PC-9 (cell line): ENCODE data around the gene TRIM31.

ENCODE experiments used
- EZH2 ChIP-seq: fragments of 200-600 bp; sonication (generic); IDR thresholded peaks from 2 replicates; pipeline ENCODE4 v1.8.0; 2017; ENCODE audit warnings: antibody characterized with exemption, low read depth
- TF ChIP-seq, protein P1 (sequence below): fragments of 200-600 bp; sonication (generic); conservative IDR thresholded peaks from 2 replicates; pipeline ENCODE4 v1.6.1; 2017; ENCODE audit warnings: mixed run types, antibody characterized with exemption, mild to moderate bottlenecking, moderate library complexity

DNA sequence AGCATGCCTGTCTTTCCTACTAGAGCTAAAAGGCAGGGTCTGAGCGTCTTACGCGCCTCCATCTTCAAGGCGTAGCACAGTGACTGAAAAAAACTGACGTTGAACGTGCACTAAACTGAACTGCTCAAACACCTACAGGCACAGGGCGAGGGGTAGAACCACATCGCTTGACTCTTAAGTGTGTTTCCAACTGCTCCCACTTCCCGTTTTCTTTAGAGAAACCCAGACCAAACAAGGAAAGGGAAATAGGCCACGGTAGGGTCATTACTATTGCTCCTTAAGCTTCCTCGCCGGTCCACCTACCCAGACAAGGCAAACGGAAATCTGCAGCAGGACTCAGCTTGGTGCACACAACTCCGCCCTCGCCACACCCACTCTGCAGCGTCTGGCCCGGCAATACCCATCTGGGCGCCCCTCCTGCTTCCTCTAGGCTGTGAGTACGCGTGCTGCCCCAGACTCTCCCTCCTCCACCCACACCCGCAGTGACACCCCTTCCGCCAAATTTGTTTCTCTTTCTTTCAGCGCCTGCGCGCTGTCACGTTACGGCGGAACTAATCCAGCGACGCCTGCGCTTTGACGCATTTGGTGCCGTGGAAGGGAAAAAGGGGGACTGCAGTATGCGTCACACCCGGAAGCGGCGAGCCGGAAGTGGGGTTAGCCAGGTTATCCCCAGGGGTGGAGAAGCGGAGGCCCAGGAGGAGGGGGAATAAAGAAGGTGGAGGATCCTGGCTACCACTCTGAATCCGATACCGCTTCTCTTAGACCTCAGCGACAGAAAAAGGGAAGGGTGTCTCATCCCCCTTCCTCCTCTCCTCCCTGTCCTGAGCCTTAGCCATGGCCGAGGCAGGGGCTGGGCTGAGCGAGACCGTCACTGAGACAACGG is 46.1 kb downstream of the TRIM31 start, which contains the start of gene PPP1R11:
- TF ChIP-seq, protein P1, sequence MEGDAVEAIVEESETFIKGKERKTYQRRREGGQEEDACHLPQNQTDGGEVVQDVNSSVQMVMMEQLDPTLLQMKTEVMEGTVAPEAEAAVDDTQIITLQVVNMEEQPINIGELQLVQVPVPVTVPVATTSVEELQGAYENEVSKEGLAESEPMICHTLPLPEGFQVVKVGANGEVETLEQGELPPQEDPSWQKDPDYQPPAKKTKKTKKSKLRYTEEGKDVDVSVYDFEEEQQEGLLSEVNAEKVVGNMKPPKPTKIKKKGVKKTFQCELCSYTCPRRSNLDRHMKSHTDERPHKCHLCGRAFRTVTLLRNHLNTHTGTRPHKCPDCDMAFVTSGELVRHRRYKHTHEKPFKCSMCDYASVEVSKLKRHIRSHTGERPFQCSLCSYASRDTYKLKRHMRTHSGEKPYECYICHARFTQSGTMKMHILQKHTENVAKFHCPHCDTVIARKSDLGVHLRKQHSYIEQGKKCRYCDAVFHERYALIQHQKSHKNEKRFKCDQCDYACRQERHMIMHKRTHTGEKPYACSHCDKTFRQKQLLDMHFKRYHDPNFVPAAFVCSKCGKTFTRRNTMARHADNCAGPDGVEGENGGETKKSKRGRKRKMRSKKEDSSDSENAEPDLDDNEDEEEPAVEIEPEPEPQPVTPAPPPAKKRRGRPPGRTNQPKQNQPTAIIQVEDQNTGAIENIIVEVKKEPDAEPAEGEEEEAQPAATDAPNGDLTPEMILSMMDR: no peak
- no peak for TF ChIP-seq EZH2
